GM20431 (cell line): ENCODE data around the gene TRAPPC10.
"Not testable (repeated sequence)": the region's sequence is repeated elsewhere in the genome, so short reads cannot be mapped to it uniquely, and the experiment has no call there.

Experiments
- in situ Hi-C: fragments of 300-500 bp; cut with MseI, MboI; formaldehyde crosslinking; loops from one replicate; pipeline ENCODE4 v1.15.0; 2020; ENCODE audit warnings: low sequenced_read_pairs; ENCODE audit not compliant: unreplicated experiment

The TRAPPC10 gene

GRCh38 chr21:44085491-44086321 lies 73.6 kb downstream of the TRAPPC10 start:
- in situ Hi-C loops, result no loop called here

DNA sequence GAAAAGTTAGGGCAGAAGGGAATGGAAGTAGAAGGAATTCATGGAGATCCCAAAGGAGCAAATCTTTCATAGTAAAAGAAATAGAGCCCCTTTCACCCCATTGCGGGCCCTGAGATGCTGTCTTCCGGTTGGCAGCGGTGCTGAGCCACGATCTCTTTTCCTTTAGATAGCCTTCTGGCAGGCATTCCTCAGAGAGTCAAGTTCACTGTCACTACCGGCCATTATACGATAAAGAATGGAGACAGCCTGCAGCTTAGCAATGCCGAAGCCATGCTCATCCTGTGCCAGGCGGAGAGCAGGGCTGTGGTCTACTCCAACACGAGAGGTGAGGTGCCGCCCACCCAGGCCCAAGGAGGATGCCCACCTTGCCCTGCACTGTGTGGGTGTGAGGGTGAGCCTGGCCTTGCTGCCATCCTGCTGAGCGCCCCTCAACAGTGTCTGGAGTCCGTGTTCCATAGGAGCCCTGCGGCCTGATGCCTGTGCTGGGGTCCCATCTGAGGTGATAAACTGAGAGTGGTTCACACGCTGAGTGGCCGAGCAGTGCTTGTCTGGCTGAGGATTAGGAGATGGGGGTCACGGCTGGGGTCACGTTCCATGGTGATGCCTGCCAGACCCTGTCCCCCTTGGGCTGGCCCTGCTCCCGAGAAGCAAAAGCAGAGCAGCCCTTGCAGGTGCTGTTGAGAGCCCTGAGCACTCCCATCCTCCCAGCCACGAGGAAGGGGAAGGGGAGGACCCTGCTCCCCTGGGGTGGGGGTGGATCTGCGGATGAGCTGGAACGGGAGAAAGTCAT lies 74.7 kb downstream of the TRAPPC10 start:
- in situ Hi-C loops, result no loop called here

GRCh38 chr21:44087426-44088400 lies 75.6 kb downstream of the TRAPPC10 start:
- in situ Hi-C loops, result no loop called here

- in situ Hi-C loops, result no loop called here
Measured at GRCh38 chr21:44088401-44088780, 76.3 kb downstream of the TRAPPC10 start.

DNA sequence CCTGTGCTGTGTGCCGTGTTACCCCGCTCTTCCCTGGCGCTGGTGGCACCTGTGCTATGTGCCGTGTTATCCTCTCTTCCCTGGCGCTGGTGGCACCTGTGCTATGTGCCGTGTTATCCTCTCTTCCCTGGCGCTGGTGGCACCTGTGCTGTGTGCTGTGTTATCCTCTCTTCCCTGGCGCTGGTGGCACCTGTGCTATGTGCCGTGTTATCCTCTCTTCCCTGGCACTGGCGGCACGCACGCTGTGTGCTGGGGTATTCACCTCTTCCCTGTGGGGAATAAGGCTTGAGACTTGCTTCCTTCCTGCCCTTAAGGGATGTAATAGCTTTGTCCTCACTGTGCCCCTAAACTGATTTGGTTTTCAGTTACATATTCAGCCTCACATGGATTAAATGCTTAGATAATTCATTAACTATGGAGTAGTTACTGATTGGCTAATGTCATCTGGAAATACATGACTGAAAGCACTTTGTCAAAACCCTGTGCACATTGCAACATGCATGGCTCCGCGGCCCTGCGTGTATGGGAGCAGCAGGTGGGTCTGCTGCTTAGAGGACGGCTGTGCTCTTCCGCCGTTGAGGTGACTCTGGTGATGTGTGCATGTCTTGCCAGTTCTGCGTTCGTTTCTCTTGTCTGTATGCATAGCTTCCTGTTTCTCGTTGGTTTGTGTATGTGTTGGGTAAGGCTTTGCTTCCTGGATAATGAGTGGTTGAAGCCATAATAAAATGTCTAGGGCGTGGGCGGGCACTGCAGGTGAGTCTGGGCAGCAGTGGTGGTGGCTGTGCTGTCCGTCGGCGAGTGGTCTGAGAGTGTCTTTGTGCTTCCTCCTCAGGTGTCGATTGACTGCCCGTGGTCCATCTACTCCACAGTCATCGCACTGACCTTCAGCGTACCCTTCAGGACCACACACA lies 77.1 kb downstream of the TRAPPC10 start:
- in situ Hi-C loops, result no loop called here

GRCh38 chr21:44090325-44090724 lies 78.2 kb downstream of the TRAPPC10 start:
- in situ Hi-C loops, result no loop called here

GRCh38 chr21:44092211-44092610 lies 80.1 kb downstream of the TRAPPC10 start:
- in situ Hi-C loops, result no loop called here

DNA sequence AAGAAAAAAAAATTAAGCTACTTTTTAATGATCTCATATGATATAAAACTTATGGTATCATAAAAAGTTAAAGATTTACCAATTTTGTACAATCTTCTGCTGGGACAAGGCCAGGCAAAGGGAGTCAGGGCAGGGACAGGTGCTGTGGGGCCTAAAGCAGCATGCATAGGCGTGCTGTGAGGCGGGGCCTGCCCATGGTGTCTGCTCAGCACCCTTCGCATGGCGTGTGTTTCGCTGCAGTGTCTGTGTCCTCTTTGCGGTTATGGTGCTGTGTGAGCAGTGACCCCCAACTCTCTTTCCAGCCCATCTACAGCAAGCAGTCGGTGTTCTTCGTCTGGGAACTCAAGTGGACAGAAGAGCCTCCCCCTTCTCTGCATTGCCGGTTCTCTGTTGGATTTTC lies 81.7 kb downstream of the TRAPPC10 start:
- in situ Hi-C loops, result no loop called here

DNA sequence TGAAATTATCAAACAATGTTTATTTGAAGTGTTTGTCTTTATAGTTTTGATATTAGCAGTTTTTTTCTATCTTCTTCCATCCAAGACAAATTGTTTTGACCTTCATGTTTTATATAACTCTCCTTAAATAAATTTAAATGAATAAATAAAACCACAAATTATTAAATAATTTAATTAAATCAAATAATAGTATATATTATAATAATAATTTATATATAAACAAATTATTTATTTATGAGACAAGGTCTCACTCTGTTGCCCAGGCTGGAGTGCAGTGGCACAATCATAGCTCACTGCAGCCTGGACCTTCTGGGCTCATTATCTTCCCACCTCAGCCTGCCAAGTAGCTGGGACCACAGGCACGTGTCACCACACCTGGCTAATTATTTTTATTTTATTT lies 82.7 kb downstream of the TRAPPC10 start:
- in situ Hi-C loops, result no loop called here

DNA sequence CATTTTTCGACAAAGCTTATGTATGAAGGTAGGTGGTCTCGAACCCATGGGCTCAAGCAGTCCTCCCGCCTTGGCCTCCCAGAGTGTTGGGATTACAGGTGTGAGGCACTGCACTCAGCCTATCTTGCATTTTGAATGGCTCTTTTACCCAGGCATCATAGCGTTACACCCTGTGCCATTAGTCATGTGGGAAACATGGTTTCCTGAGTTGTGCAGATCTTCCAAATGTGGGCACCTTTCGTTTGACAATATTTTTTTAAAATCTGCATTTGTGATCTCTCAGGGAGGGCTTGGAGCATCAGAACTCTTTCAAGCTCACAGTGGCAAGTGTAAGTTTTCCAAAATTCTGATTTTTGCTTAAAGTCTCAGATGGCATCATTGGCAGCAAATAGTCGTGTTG lies 86.4 kb downstream of the TRAPPC10 start:
- in situ Hi-C loops, result not testable (repeated sequence)

DNA sequence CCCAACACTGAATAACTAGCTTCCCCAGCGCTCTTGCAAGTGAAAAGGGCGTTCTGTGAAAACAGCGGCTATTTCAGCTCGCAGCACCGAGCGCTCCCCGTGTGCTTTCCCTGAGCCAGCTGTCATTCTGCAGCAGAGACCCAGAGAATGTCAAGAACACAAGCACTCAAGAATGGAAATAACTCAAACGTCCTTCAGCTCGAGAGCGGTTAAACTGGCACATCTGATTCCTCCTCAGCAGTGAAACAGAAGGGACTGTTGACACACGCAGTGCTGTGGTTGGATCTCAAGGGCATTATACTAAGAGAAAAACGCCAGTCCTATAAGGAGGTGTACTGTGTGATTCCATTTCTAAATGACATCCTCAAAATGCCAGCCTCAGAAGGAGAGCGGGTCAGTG lies 86.9 kb downstream of the TRAPPC10 start:
- in situ Hi-C loops, result not testable (repeated sequence)

DNA sequence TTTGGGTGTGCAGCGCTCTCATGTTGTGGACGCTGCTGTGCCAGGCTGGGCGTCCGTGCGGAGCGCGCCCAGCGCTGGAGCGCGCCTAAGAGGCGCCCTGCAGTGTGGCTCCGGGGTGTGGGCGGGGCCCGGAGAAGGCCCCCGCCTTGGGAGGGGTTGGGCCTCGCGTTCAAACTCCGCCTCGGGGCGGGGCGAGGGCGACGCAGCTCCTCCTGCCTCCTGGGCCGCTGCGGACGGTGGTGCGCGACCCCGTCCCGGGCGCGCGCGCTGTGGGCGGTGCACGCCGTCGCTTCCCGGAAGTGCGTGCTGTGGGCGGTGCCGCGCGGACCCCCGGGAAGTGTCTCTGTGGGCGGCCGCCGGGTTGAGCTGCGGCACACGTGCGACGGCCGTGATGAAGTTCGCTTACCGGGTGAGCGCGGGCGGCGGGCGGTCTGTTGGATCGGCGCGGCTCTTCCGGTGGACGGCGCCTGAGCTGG lies 95.0 kb downstream of the TRAPPC10 start, which contains the start of gene PWP2:
TSS of gene PWP2 (plus strand) at position 374 of the 476 bp plus-strand sequence. CDS start at position 392, 18 bp downstream.
- in situ Hi-C loops, result not testable (repeated sequence)

- in situ Hi-C loops, result not testable (repeated sequence)
Measured at GRCh38 chr21:44107589-44107988, 95.5 kb downstream of the TRAPPC10 start.

- in situ Hi-C loops, result not testable (repeated sequence)
Measured at GRCh38 chr21:44113702-44114371, 101.7 kb downstream of the TRAPPC10 start.

- in situ Hi-C loops, result not testable (repeated sequence)
Measured at GRCh38 chr21:44122131-44122530, 110.0 kb downstream of the TRAPPC10 start.

GRCh38 chr21:44127827-44128226 lies 115.7 kb downstream of the TRAPPC10 start:
- in situ Hi-C loops, result not testable (repeated sequence)

DNA sequence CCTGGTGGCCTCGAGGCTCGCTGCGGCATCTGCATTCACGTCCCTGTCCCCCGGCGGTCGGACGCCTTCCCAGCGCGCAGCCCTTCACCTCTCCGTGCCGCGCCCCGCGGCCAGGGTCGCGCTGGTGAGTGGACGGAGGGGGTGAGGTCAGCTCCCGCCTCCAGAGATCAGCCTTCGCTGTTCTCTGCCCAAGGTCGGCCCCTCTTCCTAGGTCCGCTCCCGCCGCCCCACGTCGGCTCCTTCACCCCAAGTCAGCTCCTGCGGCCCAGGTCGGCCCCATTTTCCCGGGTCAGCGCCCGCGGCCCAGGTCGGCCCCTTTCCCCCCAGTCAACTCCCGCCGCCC lies 121.6 kb downstream of the TRAPPC10 start:
- in situ Hi-C loops, result not testable (repeated sequence)

DNA sequence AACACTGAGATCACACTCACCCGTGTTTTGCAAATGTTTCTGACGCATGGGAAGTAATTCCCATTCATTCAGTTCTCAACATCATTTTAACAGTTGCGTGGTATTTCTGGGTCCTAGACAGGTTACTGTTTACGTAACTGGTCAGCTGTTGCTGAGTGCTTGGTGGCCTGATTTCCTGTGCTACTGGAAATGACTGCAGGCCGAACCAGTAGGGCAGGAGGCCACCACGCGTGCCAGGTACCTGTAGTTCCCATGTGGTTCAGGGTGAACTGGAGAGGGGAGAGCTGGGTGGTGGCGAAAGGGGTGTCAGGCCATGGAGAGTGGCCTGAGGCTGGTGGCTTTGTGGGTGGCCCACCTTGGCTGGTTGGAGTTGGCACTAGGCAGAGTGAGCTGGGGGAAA lies 122.6 kb downstream of the TRAPPC10 start:
- in situ Hi-C loops, result not testable (repeated sequence)
